Activated CD4-positive, alpha-beta T cell treated with anti-CD3 and anti-CD28 coated beads, Interleukin-2, amount 10 ng/mL, durations not matched to agents 24 days and 14 days (primary cell): ENCODE data around the gene HMGCL. TPM values are rescaled to one million over a fixed set of nuclear protein-coding genes. Genes with fewer than 3 reads are reported as not detected.
"Not testable (repeated sequence)": the region's sequence is repeated elsewhere in the genome, so short reads cannot be mapped to it uniquely, and the experiment has no call there.

Source experiments
- DNase-seq: peaks from one replicate; pipeline ENCODE4 v3.0.0; 2022
- H3K27ac Mint-ChIP-seq: one replicate; pipeline ENCODE4 v1.8.0; 2022; ENCODE audit warnings: mild to moderate bottlenecking, mixed read lengths
- H3K27me3 Mint-ChIP-seq: one replicate; pipeline ENCODE4 v1.8.0; 2022; ENCODE audit warnings: mixed read lengths
- H3K36me3 Mint-ChIP-seq: one replicate; pipeline ENCODE4 v1.8.0; 2022; ENCODE audit warnings: low read depth, mild to moderate bottlenecking, mixed read lengths
- H3K4me1 Mint-ChIP-seq: one replicate; pipeline ENCODE4 v1.8.0; 2021; ENCODE audit warnings: mixed read lengths
- H3K4me3 Mint-ChIP-seq: one replicate; pipeline ENCODE4 v1.8.0; 2022; ENCODE audit warnings: mild to moderate bottlenecking, moderate library complexity, mixed read lengths
- H3K9me3 Mint-ChIP-seq: one replicate; pipeline ENCODE4 v1.8.0; 2021; ENCODE audit warnings: mixed read lengths
- intact Hi-C: fragments of 100-400 bp; cut with micrococcal nuclease; formaldehyde crosslinking; loops from one replicate; pipeline ENCODE4 v1.15.1; 2023
- total RNA-seq: library from RNA; stranded (reverse); gene quantifications from 2 replicates; pipeline ENCODE4 v1.2.3, GENCODE V29; 2022

Gene HMGCL
- total RNA-seq, 1 donor from 2014 or later = 20.4 TPM

- H3K27me3 Mint-ChIP-seq, DNase-seq, H3K4me1 Mint-ChIP-seq, H3K9me3 Mint-ChIP-seq, H3K27ac Mint-ChIP-seq, H3K4me3 Mint-ChIP-seq, intact Hi-C loops: not testable (repeated sequence)
- peaks cover 21% of the 10 kb centered on the region for H3K36me3 Mint-ChIP-seq
Measured at GRCh38 chr1:23847482-23848095, 22.4 kb upstream of the HMGCL start.

- peaks cover 7% of the 10 kb centered on the region for H3K27me3 Mint-ChIP-seq
- H3K27ac Mint-ChIP-seq = no peak overlapping the region
- no peaks in the 10 kb centered on the region for H3K4me1 Mint-ChIP-seq
- H3K9me3 Mint-ChIP-seq = no peaks in the 10 kb centered on the region
- peaks cover 21% of the 10 kb centered on the region for H3K36me3 Mint-ChIP-seq
- intact Hi-C loops = no loop called here
- DNase-seq = no peak
- H3K4me3 Mint-ChIP-seq = no peak overlapping the region
Measured at GRCh38 chr1:23845163-23845562, 19.9 kb upstream of the HMGCL start.

- peaks cover 7% of the 10 kb centered on the region for H3K27me3 Mint-ChIP-seq
- peaks cover 21% of the 10 kb centered on the region for H3K36me3 Mint-ChIP-seq
- H3K9me3 Mint-ChIP-seq = no peaks in the 10 kb centered on the region
- intact Hi-C loops = no loop called here
- H3K27ac Mint-ChIP-seq = no peak overlapping the region
- H3K4me3 Mint-ChIP-seq = no peak overlapping the region
- peaks cover under 1% of the 10 kb centered on the region for H3K4me1 Mint-ChIP-seq
- DNase-seq = no peak
Measured at GRCh38 chr1:23843644-23844043, 18.4 kb upstream of the HMGCL start.

GRCh38 chr1:23838401-23838866 lies 13.2 kb upstream of the HMGCL start:
- DNase-seq = peak; percentile 90
- H3K4me3 Mint-ChIP-seq = peak overlapping the region; percentile 84
- H3K9me3 Mint-ChIP-seq = no peaks in the 10 kb centered on the region
- peaks cover 13% of the 10 kb centered on the region for H3K27me3 Mint-ChIP-seq
- no peaks in the 10 kb centered on the region for H3K36me3 Mint-ChIP-seq
- H3K27ac Mint-ChIP-seq = no peak overlapping the region
- H3K4me1 Mint-ChIP-seq = peaks cover 13% of the 10 kb centered on the region
- intact Hi-C loops = no loop called here

- no peaks in the 10 kb centered on the region for H3K36me3 Mint-ChIP-seq
- H3K9me3 Mint-ChIP-seq = no peaks in the 10 kb centered on the region
- H3K4me1 Mint-ChIP-seq = peaks cover 13% of the 10 kb centered on the region
- H3K27ac Mint-ChIP-seq = no peak overlapping the region
- peak; percentile 59 for DNase-seq
- intact Hi-C loops = no loop called here
- peaks cover 13% of the 10 kb centered on the region for H3K27me3 Mint-ChIP-seq
- H3K4me3 Mint-ChIP-seq = peak overlapping the region; percentile 84
Measured at GRCh38 chr1:23837908-23838307, 12.7 kb upstream of the HMGCL start.

GRCh38 chr1:23836037-23836436 lies 10.8 kb upstream of the HMGCL start:
- Mint-ChIP-seq H3K27me3 (peaks cover 9% of the 10 kb centered on the region), H3K27ac (no peak overlapping the region), H3K4me1 (peaks cover 13% of the 10 kb centered on the region), H3K4me3 (no peak overlapping the region), H3K9me3 (no peaks in the 10 kb centered on the region), H3K36me3 (no peaks in the 10 kb centered on the region)
- intact Hi-C loops = no loop called here
- DNase-seq = no peak

GRCh38 chr1:23834156-23834555 lies 8.9 kb upstream of the HMGCL start:
- Mint-ChIP-seq H3K4me1 (peaks cover 16% of the 10 kb centered on the region), H3K27me3 (peaks cover 11% of the 10 kb centered on the region)
- DNase-seq, H3K27ac Mint-ChIP-seq, intact Hi-C loops, H3K9me3 Mint-ChIP-seq, H3K4me3 Mint-ChIP-seq, H3K36me3 Mint-ChIP-seq: not testable (repeated sequence)

- intact Hi-C loops = no loop called here
- no peaks in the 10 kb centered on the region for H3K36me3 Mint-ChIP-seq
- no peak for DNase-seq
- H3K9me3 Mint-ChIP-seq = no peaks in the 10 kb centered on the region
- no peak overlapping the region for H3K4me3 Mint-ChIP-seq
- H3K27me3 Mint-ChIP-seq = peaks cover 10% of the 10 kb centered on the region
- H3K4me1 Mint-ChIP-seq = peaks cover 18% of the 10 kb centered on the region
- H3K27ac Mint-ChIP-seq = no peak overlapping the region
Measured at GRCh38 chr1:23827717-23828116, 2.5 kb upstream of the HMGCL start.

- intact Hi-C loops, H3K36me3 Mint-ChIP-seq, H3K27me3 Mint-ChIP-seq, H3K27ac Mint-ChIP-seq, H3K9me3 Mint-ChIP-seq, H3K4me3 Mint-ChIP-seq, DNase-seq: not testable (repeated sequence)
- peaks cover 18% of the 10 kb centered on the region for H3K4me1 Mint-ChIP-seq
Measured at GRCh38 chr1:23826590-23826989, 1.4 kb upstream of the HMGCL start.

GRCh38 chr1:23825762-23826522 lies 713 bp upstream of the HMGCL start:
- Mint-ChIP-seq H3K27ac (peak overlapping the region; percentile 91), H3K27me3 (peaks cover 6% of the 10 kb centered on the region), H3K4me1 (peaks cover 18% of the 10 kb centered on the region), H3K9me3 (no peaks in the 10 kb centered on the region), H3K4me3 (peak overlapping the region; percentile 95), H3K36me3 (no peaks in the 10 kb centered on the region)
- DNase-seq = peak; percentile 62
- intact Hi-C loops = loop anchor here (1.0 kb wide), 2 partner anchors 42 to 133 kb away; partner anchors contain the start of genes FUCA1 and PNRC2

GRCh38 chr1:23824711-23825075 lies 536 bp downstream of the HMGCL start:
- peak overlapping the region; percentile 95 for H3K4me3 Mint-ChIP-seq
- peaks cover 16% of the 10 kb centered on the region for H3K4me1 Mint-ChIP-seq

GRCh38 chr1:23823767-23824166 lies 1.5 kb downstream of the HMGCL start:
- Mint-ChIP-seq H3K4me1 (peaks cover 16% of the 10 kb centered on the region), H3K27me3 (peaks cover 5% of the 10 kb centered on the region), H3K4me3 (peak overlapping the region; percentile 95), H3K9me3 (no peaks in the 10 kb centered on the region), H3K27ac (no peak overlapping the region), H3K36me3 (peaks cover 2% of the 10 kb centered on the region)
- intact Hi-C loops = no loop called here
- DNase-seq = no peak

More at GRCh38 chr1:23824711-23825075, 536 bp downstream of the HMGCL start:
- H3K36me3 Mint-ChIP-seq = peaks cover 2% of the 10 kb centered on the region
- intact Hi-C loops = loop anchor here (1.0 kb wide), 2 partner anchors 44 to 135 kb away; partner anchors contain the start of genes FUCA1 and PNRC2
- H3K27me3 Mint-ChIP-seq = peaks cover 6% of the 10 kb centered on the region
- peak overlapping the region; percentile 91 for H3K27ac Mint-ChIP-seq
- H3K9me3 Mint-ChIP-seq = no peaks in the 10 kb centered on the region
- no peak for DNase-seq

- Mint-ChIP-seq H3K27ac (no peak overlapping the region), H3K27me3 (no peaks in the 10 kb centered on the region), H3K9me3 (no peaks in the 10 kb centered on the region), H3K36me3 (peaks cover 15% of the 10 kb centered on the region), H3K4me1 (no peaks in the 10 kb centered on the region), H3K4me3 (no peak overlapping the region)
- intact Hi-C loops = no loop called here
- no peak for DNase-seq
Measured at GRCh38 chr1:23817633-23818032, 7.6 kb downstream of the HMGCL start.

GRCh38 chr1:23816906-23817305 lies 8.3 kb downstream of the HMGCL start:
- intact Hi-C loops = no loop called here
- H3K4me1 Mint-ChIP-seq = no peaks in the 10 kb centered on the region
- DNase-seq = no peak
- no peak overlapping the region for H3K27ac Mint-ChIP-seq
- H3K4me3 Mint-ChIP-seq = no peak overlapping the region
- H3K27me3 Mint-ChIP-seq = no peaks in the 10 kb centered on the region
- peaks cover 20% of the 10 kb centered on the region for H3K36me3 Mint-ChIP-seq
- H3K9me3 Mint-ChIP-seq = no peaks in the 10 kb centered on the region
